ENCODE results near the gene DEXI.
A peak's percentile ranks its signal among the peaks of the same experiment; 100 is the strongest.
"Not testable (repeated sequence)": the region's sequence is repeated elsewhere in the genome, so short reads cannot be mapped to it uniquely, and the experiment has no call there.

The DEXI gene

GRCh38 chr16:10941935-10942351, 325 bp downstream of the DEXI start:
- H3K36me3 Mint-ChIP-seq; DNase-seq (ENCODE audit: low spot score in 2 of 2); H3K9me3 Mint-ChIP-seq; H3K27me3 Mint-ChIP-seq: not testable (repeated sequence)
- Mint-ChIP-seq H3K4me1 (peaks cover 59% of the 10 kb centered on the region), H3K4me3 (peak overlapping the region; percentile 92), H3K27ac (peak overlapping the region; percentile 91)
- ATAC-seq (ENCODE audit: low read depth), result peak; percentile 4

GRCh38 chr16:10941127-10941933, 938 bp downstream of the DEXI start:
- no peaks in the 10 kb centered on the region for H3K27me3 Mint-ChIP-seq
- H3K4me3 Mint-ChIP-seq, result peak overlapping the region; percentile 92
- no peaks in the 10 kb centered on the region for H3K36me3 Mint-ChIP-seq
- H3K9me3 Mint-ChIP-seq, result no peaks in the 10 kb centered on the region
- peak overlapping the region; percentile 91 for H3K27ac Mint-ChIP-seq
- peaks cover 60% of the 10 kb centered on the region for H3K4me1 Mint-ChIP-seq
- DNase-seq (ENCODE audit: low spot score in 2 of 2) (no peak), ATAC-seq (ENCODE audit: low read depth) (no peak)

DNA sequence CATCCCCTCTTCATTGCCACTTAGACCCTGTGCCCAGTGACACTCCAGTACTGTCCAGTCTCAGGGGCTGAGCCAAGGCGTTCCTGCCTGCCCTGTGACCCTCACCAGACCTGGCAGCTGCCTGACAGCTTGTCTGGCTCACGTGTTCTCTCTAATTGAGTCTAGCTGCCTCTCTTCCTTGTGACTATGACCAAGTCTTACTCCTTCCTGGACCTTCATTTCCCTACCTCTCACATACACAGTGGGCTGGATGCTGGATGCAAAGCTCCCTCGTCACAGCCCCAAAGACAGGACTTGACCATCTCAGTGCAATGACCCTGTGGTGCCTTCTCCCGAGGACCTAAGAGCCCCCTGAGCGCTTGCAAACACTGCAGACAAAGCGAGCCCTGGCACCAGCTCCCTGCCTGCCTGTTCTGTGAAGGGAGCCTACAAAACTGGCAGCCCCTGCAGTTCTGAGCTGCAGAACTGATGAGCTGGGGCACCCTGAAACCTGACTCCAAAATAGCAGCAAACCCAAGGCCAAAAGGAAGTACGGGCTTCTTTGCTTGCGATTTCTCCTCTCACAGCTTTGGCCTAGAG, 1.7 kb downstream of the DEXI start:
- Mint-ChIP-seq H3K27ac (peak overlapping the region; percentile 91), H3K4me1 (peaks cover 57% of the 10 kb centered on the region), H3K36me3 (peaks cover 6% of the 10 kb centered on the region), H3K9me3 (no peaks in the 10 kb centered on the region), H3K4me3 (peak overlapping the region; percentile 92), H3K27me3 (no peaks in the 10 kb centered on the region)
- DNase-seq (ENCODE audit: low spot score in 2 of 2), result no peak
- no peak for ATAC-seq (ENCODE audit: low read depth)

DNA sequence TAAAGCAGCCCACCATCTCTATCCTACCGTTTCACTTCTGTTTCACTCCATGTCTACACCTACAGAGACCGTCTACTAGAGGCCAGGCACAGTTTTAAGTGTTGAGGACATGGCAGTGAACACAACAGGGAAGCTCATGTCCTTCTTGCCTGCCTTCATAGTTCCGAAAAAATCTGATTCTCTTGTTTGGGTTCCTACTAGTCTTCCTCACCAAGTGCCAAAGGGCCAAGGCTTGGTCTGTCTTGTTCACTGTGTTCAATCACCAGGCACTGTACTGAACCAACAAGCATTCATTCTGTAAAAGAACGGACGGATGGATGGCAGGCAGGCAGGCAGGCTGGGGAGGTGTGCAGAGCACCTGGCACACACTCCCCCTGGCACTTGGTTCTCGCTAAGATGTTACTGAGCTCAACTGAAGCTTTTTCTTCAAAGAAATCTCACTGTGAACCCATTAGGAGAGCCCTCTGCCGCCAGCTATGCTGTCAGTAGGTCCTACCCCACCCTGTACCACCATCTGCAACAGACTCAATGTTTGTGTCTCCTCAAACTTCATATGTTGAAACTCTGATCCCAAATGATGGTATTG, 2.5 kb downstream of the DEXI start:
- Mint-ChIP-seq H3K27ac (peak overlapping the region; percentile 91), H3K27me3 (no peaks in the 10 kb centered on the region), H3K4me1 (peaks cover 56% of the 10 kb centered on the region), H3K9me3 (no peaks in the 10 kb centered on the region), H3K36me3 (peaks cover 7% of the 10 kb centered on the region), H3K4me3 (peak overlapping the region; percentile 92)
- ATAC-seq (ENCODE audit: low read depth), result no peak
- no peak for DNase-seq (ENCODE audit: low spot score in 2 of 2)

DNA sequence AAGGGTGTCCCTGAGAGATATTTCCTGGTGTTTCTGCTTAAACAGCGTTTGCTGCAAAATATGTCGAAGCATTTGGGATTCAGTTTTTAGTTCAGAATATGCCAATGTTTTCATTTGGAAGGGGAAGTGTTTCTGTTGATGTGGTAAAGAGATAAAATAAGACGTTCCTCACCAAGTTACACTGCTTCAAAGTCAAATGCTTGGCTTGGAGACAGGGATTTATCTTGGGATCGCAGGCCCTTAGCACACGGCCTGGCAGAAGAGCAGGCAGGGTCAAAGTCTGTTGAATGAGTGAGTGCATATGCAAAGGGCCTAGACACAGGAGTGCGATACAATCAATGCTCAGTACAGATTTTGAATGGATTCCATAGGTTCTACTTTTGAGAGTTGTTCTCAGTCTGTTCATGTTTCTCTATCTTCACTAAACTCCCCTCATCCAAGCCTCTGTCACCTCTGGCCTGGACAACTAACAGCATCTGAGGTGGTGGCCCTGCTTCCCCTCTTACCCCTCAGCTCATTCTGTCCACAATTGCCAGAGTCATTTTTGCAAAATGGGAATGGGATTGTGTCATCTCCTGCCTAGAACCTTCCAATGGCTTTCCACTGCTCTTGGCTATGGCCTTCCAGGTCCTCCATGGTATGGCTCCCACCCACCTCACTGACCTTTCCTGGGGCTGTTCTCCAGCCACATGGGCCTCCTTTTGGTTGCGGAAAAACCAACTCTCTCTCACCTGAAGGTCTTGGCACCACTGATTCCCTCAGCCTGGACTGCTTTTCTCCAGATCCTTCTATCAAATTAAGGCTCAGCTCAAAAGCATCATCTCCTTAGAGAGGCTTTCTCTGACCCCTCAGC, 3.2 kb downstream of the DEXI start:
- ATAC-seq (ENCODE audit: low read depth) (no peak), DNase-seq (ENCODE audit: low spot score in 2 of 2) (no peak)
- Mint-ChIP-seq H3K4me1 (peaks cover 54% of the 10 kb centered on the region), H3K4me3 (peak overlapping the region; percentile 92), H3K36me3 (peaks cover 7% of the 10 kb centered on the region), H3K27ac (peak overlapping the region; percentile 91), H3K9me3 (no peaks in the 10 kb centered on the region), H3K27me3 (no peaks in the 10 kb centered on the region)

GRCh38 chr16:10938321-10938720, 3.9 kb downstream of the DEXI start:
- no peak for DNase-seq (ENCODE audit: low spot score in 2 of 2)
- no peak for ATAC-seq (ENCODE audit: low read depth)

GRCh38 chr16:10937068-10937859, 5.0 kb downstream of the DEXI start:
- Mint-ChIP-seq H3K36me3 (peaks cover 9% of the 10 kb centered on the region), H3K4me1 (peaks cover 55% of the 10 kb centered on the region), H3K27me3 (no peaks in the 10 kb centered on the region), H3K27ac (peak overlapping the region; percentile 91), H3K4me3 (no peak overlapping the region), H3K9me3 (no peaks in the 10 kb centered on the region)
- ATAC-seq (ENCODE audit: low read depth) (no peak), DNase-seq (ENCODE audit: low spot score in 2 of 2) (no peak)

More at GRCh38 chr16:10938321-10938720, 3.9 kb downstream of the DEXI start:
- no peaks in the 10 kb centered on the region for H3K9me3 Mint-ChIP-seq
- H3K27me3 Mint-ChIP-seq, result no peaks in the 10 kb centered on the region
- H3K27ac Mint-ChIP-seq, result peak overlapping the region; percentile 91
- H3K36me3 Mint-ChIP-seq, result peaks cover 9% of the 10 kb centered on the region
- peaks cover 54% of the 10 kb centered on the region for H3K4me1 Mint-ChIP-seq
- H3K4me3 Mint-ChIP-seq, result peak overlapping the region; percentile 55

DNA sequence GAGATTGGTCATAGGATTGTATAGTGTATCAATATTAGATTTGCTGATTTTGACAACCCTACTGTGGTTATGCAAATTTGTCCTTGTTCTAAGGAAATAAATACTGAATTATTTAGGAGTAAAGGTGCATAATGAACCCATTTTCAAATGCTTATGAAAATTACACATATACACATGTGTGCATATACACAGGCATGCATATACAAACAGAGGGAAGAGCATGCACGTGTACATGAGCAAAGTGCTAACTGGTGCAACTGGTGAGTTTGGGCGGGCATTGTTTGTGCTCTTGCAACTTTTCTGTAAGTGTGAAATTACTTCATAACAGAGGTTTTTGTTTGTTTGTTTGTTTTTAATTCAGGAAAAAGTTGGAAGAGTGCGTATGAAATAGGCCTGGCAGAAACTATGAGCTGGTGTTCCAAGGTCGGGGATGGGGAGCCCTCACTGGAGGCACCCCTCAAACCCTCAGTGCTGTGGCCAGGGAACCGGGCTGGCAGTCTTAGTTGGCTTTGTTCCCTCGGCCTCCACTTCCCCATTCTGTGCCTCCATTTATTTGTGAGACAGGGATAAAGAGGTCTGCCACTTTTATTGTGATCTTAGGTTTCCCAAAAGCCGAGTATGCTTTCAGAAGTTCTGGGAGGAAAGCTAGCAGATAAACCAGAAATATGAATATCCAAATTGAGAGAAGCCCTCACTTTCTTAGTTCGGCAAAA, 5.8 kb downstream of the DEXI start:
- no peak overlapping the region for H3K4me3 Mint-ChIP-seq
- H3K27ac Mint-ChIP-seq, result peak overlapping the region; percentile 91
- H3K4me1 Mint-ChIP-seq, result peaks cover 54% of the 10 kb centered on the region
- peaks cover 9% of the 10 kb centered on the region for H3K36me3 Mint-ChIP-seq
- H3K9me3 Mint-ChIP-seq, result no peaks in the 10 kb centered on the region
- ATAC-seq (ENCODE audit: low read depth) (no peak), DNase-seq (ENCODE audit: low spot score in 2 of 2) (no peak)
- no peaks in the 10 kb centered on the region for H3K27me3 Mint-ChIP-seq

DNA sequence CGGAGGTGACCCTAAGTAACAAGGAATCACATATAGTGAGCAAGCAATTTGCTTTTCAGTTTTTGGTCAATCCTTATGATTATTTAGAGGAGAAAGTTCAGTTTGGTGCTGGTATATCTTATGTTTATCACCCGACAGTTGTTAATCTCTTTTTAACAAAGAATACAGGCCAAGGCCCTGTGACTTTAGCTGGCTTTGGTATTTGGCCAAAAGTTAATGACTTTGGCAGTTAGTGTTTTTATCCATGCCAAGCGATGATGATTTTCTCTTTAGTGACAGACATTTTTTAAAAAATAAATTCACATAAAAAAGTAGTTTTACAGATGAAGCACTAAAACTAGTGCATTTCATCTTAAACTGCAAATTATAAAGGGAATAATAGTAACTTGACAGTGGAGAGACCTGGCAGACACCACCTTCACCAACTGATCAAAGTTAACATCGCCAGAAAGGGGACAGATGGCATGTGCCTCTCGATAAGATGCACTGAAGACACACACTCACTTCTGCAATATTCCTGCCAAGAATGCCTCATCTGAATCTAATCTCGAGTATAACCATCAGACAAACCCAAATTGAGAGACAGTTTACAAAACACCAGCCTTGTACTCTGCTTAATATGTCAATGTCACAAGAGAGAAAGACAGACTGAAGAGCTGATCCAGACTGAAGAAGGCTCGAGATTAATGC, 6.9 kb downstream of the DEXI start:
- ATAC-seq (ENCODE audit: low read depth), result no peak
- Mint-ChIP-seq H3K36me3 (peaks cover 9% of the 10 kb centered on the region), H3K4me1 (peaks cover 56% of the 10 kb centered on the region), H3K9me3 (no peaks in the 10 kb centered on the region), H3K27ac (peak overlapping the region; percentile 91), H3K27me3 (no peaks in the 10 kb centered on the region), H3K4me3 (no peak overlapping the region)
- DNase-seq (ENCODE audit: low spot score in 2 of 2), result no peak

- Mint-ChIP-seq H3K36me3 (peaks cover 9% of the 10 kb centered on the region), H3K4me1 (peaks cover 53% of the 10 kb centered on the region), H3K4me3 (no peak overlapping the region), H3K27me3 (no peaks in the 10 kb centered on the region), H3K27ac (no peak overlapping the region), H3K9me3 (no peaks in the 10 kb centered on the region)
- no peak for ATAC-seq (ENCODE audit: low read depth)
- no peak for DNase-seq (ENCODE audit: low spot score in 2 of 2)
These were observed 7.8 kb downstream of the DEXI start for GRCh38 chr16:10934325-10935107.

- no peak for ATAC-seq (ENCODE audit: low read depth)
- Mint-ChIP-seq H3K27ac (peak overlapping the region; percentile 58), H3K27me3 (no peaks in the 10 kb centered on the region), H3K4me3 (no peak overlapping the region), H3K4me1 (peaks cover 51% of the 10 kb centered on the region), H3K9me3 (no peaks in the 10 kb centered on the region), H3K36me3 (peaks cover 9% of the 10 kb centered on the region)
- no peak for DNase-seq (ENCODE audit: low spot score in 2 of 2)
These were observed 8.4 kb downstream of the DEXI start for GRCh38 chr16:10933865-10934264.
